ENCODE data around the gene LYPLA2.

Gene LYPLA2

DNA sequence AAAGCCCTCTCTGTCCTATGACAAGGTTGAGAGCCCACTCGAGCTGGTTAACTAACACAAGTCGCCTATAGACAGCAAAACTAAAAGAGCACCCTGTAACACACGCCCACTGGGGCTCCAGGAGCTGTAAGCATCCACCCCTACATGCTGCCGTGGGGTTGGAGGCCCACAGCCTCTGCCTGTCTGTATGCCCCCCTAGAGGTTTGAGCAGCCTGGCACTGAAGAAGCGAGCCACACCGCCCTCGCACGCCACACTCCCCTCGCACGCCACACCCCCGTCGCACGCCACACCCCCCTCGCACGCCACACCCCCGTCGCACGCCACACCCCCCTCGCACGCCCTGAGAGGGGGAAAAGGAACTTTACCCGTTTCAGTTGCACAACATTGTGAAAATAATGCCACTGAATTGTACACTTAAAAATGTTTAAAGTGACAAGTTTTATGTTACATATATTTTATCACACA lies 47.5 kb downstream of the LYPLA2 start:
- DNase-seq: peak; percentile 47

DNA sequence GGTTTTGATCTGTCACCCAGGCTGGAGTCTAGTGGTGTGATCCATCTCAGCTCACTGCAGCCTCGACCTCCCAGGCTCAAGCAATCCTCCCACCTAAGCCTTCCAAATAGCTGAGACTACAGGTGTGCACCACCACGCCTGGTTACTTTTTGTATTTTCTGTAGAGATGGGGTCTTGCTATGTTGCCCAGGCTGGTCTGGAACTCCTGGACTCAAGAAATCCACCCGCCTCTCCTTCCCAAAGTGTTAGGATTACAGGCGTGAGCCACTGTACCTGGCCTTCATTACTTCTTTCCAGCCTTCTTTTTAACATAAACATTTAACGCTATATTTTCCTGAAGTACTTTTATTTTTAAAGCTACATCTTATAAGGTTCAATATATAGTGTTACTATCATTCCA lies 52.7 kb downstream of the LYPLA2 start:
- DNase-seq: no peak
